IMR-90 (cell line): Measurements from ENCODE around the gene LAGE3. TPM values are rescaled to one million over a fixed set of nuclear protein-coding genes. Genes with fewer than 3 reads are reported as not detected.

ENCODE experiments used
- ATAC-seq: fragments of 200-7000 bp; cut with Tn5 transposase; 2 replicates; pipeline ENCODE4 v1.9.1; 2020; ENCODE audit warnings: low read depth, mild to moderate bottlenecking, moderate library complexity
- BruUV-seq: library from RNA; stranded (reverse); fragments of 400-500 nt; replicated peaks from 2 replicates; lab custom pipeline; 2021; lab: Mats Ljungman, UMichigan
- CTCF ChIA-PET: fragments of 300-600 bp; formaldehyde crosslinking; extraction: SDS; loops from one replicate; lab custom pipeline; 2021; ENCODE audit warnings: antibody characterized with exemption; lab: Yijun Ruan, JAX
- POLR2A ChIA-PET: fragments of 300-600 bp; sonication (Branson Sonifier 250); formaldehyde crosslinking; loops from one replicate; lab custom pipeline; 2022; ENCODE audit warnings: antibody characterized with exemption; ENCODE audit not compliant: unreplicated experiment; lab: Charles Lee
- DNase-seq: peaks from one replicate; pipeline ENCODE4 v3.0.0; 2013
- H2AFZ ChIP-seq: replicated peaks from 2 replicates; pipeline ENCODE3; 2013; ENCODE audit warnings: low read length, mild to moderate bottlenecking; ENCODE audit not compliant: poor library complexity
- H2AK5ac ChIP-seq: 2 replicates; pipeline ENCODE4 v1.6.1; 2013; ENCODE audit warnings: low read depth, low read length, inconsistent platforms
- H2AK9ac ChIP-seq: replicated peaks from 2 replicates; pipeline ENCODE3; 2013; ENCODE audit warnings: mild to moderate bottlenecking, low read depth, low read length, moderate library complexity; ENCODE audit not compliant: poor library complexity
- H2BK120ac ChIP-seq: 2 replicates; pipeline ENCODE4 v1.6.1; 2013; ENCODE audit warnings: low read depth, low read length, inconsistent platforms
- H2BK15ac ChIP-seq: 3 replicates; pipeline ENCODE4 v1.6.1; 2013; ENCODE audit warnings: low read depth, low read length, inconsistent platforms
- H2BK20ac ChIP-seq: 2 replicates; pipeline ENCODE4 v1.6.1; 2013; ENCODE audit warnings: low read depth, mild to moderate bottlenecking, inconsistent platforms, low read length, moderate library complexity
- H2BK5ac ChIP-seq: 2 replicates; pipeline ENCODE4 v1.6.1; 2013; ENCODE audit warnings: mild to moderate bottlenecking, low read depth, low read length, inconsistent platforms; ENCODE audit not compliant: poor library complexity, severe bottlenecking
- H3K14ac ChIP-seq: replicated peaks from 2 replicates; pipeline ENCODE4 v1.6.1; 2013; ENCODE audit warnings: low read depth, low read length, inconsistent platforms
- H3K18ac ChIP-seq: 2 replicates; pipeline ENCODE4 v1.6.1; 2013; ENCODE audit warnings: low read depth, low read length, control low read depth
- H3K23ac ChIP-seq: 2 replicates; pipeline ENCODE4 v1.6.1; 2013; ENCODE audit warnings: low read depth, low read length, inconsistent platforms
- H3K27ac ChIP-seq: 2 replicates; pipeline ENCODE4 v1.5.1; 2013; ENCODE audit warnings: mild to moderate bottlenecking, control low read depth, low read length; ENCODE audit not compliant: insufficient read depth
- H3K27me3 ChIP-seq: 2 replicates; pipeline ENCODE4 v1.6.1; 2013; ENCODE audit warnings: low read length; ENCODE audit not compliant: control insufficient read depth, insufficient read depth
- H3K36me3 ChIP-seq: 2 replicates; pipeline ENCODE4 v1.6.1; 2013; ENCODE audit warnings: low read length, mixed read lengths; ENCODE audit not compliant: control insufficient read depth, insufficient read depth
- H3K4ac ChIP-seq: 2 replicates; pipeline ENCODE4 v1.6.1; 2013; ENCODE audit warnings: low read depth, low read length, inconsistent platforms
- H3K4me1 ChIP-seq: 2 replicates; pipeline ENCODE4 v1.6.1; 2013; ENCODE audit warnings: low read length, mixed read lengths; ENCODE audit not compliant: control insufficient read depth, insufficient read depth
- H3K4me2 ChIP-seq: 2 replicates; pipeline ENCODE4 v1.6.1; 2013; ENCODE audit warnings: low read depth, mild to moderate bottlenecking, control low read depth, low read length, moderate library complexity
- H3K4me3 ChIP-seq: 2 replicates; pipeline ENCODE4 v1.5.1; 2013; ENCODE audit warnings: low read depth, mild to moderate bottlenecking, control low read depth, low read length, moderate library complexity; ENCODE audit not compliant: insufficient read depth
- H3K56ac ChIP-seq: 2 replicates; pipeline ENCODE4 v1.6.1; 2013; ENCODE audit warnings: low read length, inconsistent platforms; ENCODE audit not compliant: insufficient read depth; ENCODE audit errors: extremely low read depth
- H3K79me1 ChIP-seq, 2 experiments: 2 replicates each; pipeline ENCODE4 v1.6.1; 2013; ENCODE audit warnings: low read length in 2 of 2, inconsistent platforms in 1 of 2, low read depth in 1 of 2
- H3K9ac ChIP-seq: 2 replicates; pipeline ENCODE4 v1.6.1; 2013; ENCODE audit warnings: low read depth, low read length, control low read depth
- H3K9me1 ChIP-seq: 2 replicates; pipeline ENCODE4 v1.6.1; 2013; ENCODE audit warnings: low read length, inconsistent platforms; ENCODE audit not compliant: insufficient read depth
- H3K9me3 ChIP-seq: 2 replicates; pipeline ENCODE4 v1.6.1; 2013; ENCODE audit warnings: low read length; ENCODE audit not compliant: control insufficient read depth, insufficient read depth
- H4K20me1 ChIP-seq: 2 replicates; pipeline ENCODE4 v1.6.1; 2013; ENCODE audit warnings: low read length, inconsistent platforms; ENCODE audit not compliant: insufficient read depth
- H4K5ac ChIP-seq: 2 replicates; pipeline ENCODE4 v1.6.1; 2013; ENCODE audit warnings: mild to moderate bottlenecking, low read depth, low read length, control low read depth
- H4K8ac ChIP-seq, 2 experiments: 2 replicates each; pipeline ENCODE4 v1.6.1; 2013; ENCODE audit warnings: low read depth in 2 of 2, low read length in 2 of 2, control low read depth in 1 of 2, inconsistent platforms in 1 of 2
- H4K91ac ChIP-seq: 2 replicates; pipeline ENCODE4 v1.6.1; 2013; ENCODE audit warnings: low read depth, low read length, inconsistent platforms; ENCODE audit not compliant: insufficient read depth
- BHLHE40 ChIP-seq: fragments of 150-350 bp; IDR thresholded peaks from 2 replicates; pipeline ENCODE4 v1.6.1; 2016; ENCODE audit warnings: mild to moderate bottlenecking, low read depth, low read length
- CEBPB ChIP-seq: IDR thresholded peaks from 2 replicates; pipeline ENCODE4 v1.6.1; 2012; ENCODE audit warnings: low read depth, low read length, improper control_type of control experiment
- CHD1 ChIP-seq: IDR thresholded peaks from 2 replicates; pipeline ENCODE4 v1.6.1; 2012; ENCODE audit warnings: low read depth, low read length, improper control_type of control experiment
- FOS ChIP-seq: fragments of 150-350 bp; IDR thresholded peaks from 2 replicates; pipeline ENCODE4 v1.6.1; 2016; ENCODE audit warnings: low read depth, low read length
- MAFK ChIP-seq: IDR thresholded peaks from 2 replicates; pipeline ENCODE4 v1.6.1; 2012; ENCODE audit warnings: low read depth, low read length, improper control_type of control experiment
- MAZ ChIP-seq: IDR thresholded peaks from 2 replicates; pipeline ENCODE4 v1.6.1; 2012; ENCODE audit warnings: low read depth, mild to moderate bottlenecking, low read length, improper control_type of control experiment, moderate library complexity, borderline replicate concordance
- MXI1 ChIP-seq: IDR thresholded peaks from 2 replicates; pipeline ENCODE4 v1.6.1; 2012; ENCODE audit warnings: low read depth, mild to moderate bottlenecking, low read length, moderate library complexity, borderline replicate concordance
- NFE2L2 ChIP-seq: fragments of 150-350 bp; IDR thresholded peaks from 2 replicates; pipeline ENCODE4 v1.6.1; 2016; ENCODE audit warnings: low read depth, mild to moderate bottlenecking, low read length
- RAD21 ChIP-seq: IDR thresholded peaks from 2 replicates; pipeline ENCODE4 v1.6.1; 2012; ENCODE audit warnings: low read length, improper control_type of control experiment
- RCOR1 ChIP-seq: IDR thresholded peaks from 2 replicates; pipeline ENCODE4 v1.6.1; 2012; ENCODE audit warnings: mild to moderate bottlenecking, low read length, improper control_type of control experiment; ENCODE audit not compliant: insufficient replicate concordance
- RFX5 ChIP-seq: IDR thresholded peaks from 2 replicates; pipeline ENCODE4 v1.8.0; 2012; ENCODE audit warnings: low read depth, mild to moderate bottlenecking, low read length, moderate library complexity
- SMC3 ChIP-seq: fragments of 150-350 bp; IDR thresholded peaks from 2 replicates; pipeline ENCODE4 v1.6.1; 2016; ENCODE audit warnings: low read depth, mild to moderate bottlenecking, antibody characterized with exemption, low read length, moderate library complexity
- WGBS, 2 experiments: methylation state at CpG; one replicate each; pipeline versions ENCODE4 v1.1.5 to v1.1.7; 2013; ENCODE audit warnings: missing lambda C conversion rate in 2 of 2; ENCODE audit not compliant: insufficient read length in 1 of 2; ENCODE audit errors: extremely low coverage in 2 of 2; 5-methylcytosine and 5-hydroxymethylcytosine counted together
- dilution Hi-C: fragments of 300-500 bp; cut with HindIII; formaldehyde crosslinking; loops from one replicate; pipeline ENCODE4 v1.14.3; 2018; ENCODE audit warnings: low sequenced_read_pairs; ENCODE audit not compliant: unreplicated experiment
- in situ Hi-C: fragments of 300-500 bp; cut with MboI; formaldehyde crosslinking; loops from 3 replicates; pipeline ENCODE4 v1.14.3; 2019; ENCODE audit warnings: low sequenced_read_pairs, inconsistent platforms, mixed read lengths
- intact Hi-C: fragments of 100-400 bp; cut with micrococcal nuclease; formaldehyde crosslinking; loops from 2 replicates; pipeline ENCODE4 v1.10.0; 2022
- polyA plus RNA-seq, 3 experiments: library from polyadenylated mRNA; depleted of rRNA; stranded (reverse); fragments of >200 nt; gene quantifications; 2 replicates each; pipeline ENCODE4 v1.2.3, GENCODE V29; 2012; ENCODE audit warnings: low replicate concordance in 1 of 3
- total RNA-seq: library from RNA; depleted of rRNA; stranded (reverse); fragments of >200 nt; gene quantifications from 2 replicates; pipeline ENCODE4 v1.2.3, GENCODE V29; 2012
- TF ChIP-seq, protein P1 (sequence below): conservative IDR thresholded peaks from 2 replicates; pipeline ENCODE4 v1.5.1; 2012; ENCODE audit warnings: mild to moderate bottlenecking, low read depth, low read length, improper control_type of control experiment
- TF ChIP-seq, protein P2 (sequence below): fragments of 150-350 bp; IDR thresholded peaks from 2 replicates; pipeline ENCODE4 v1.6.1; 2017; ENCODE audit warnings: mild to moderate bottlenecking, antibody characterized with exemption, low read length, low read depth

Gene LAGE3
- total and polyA plus RNA-seq, 2 of the 4 experiments (the other 2 are of a cell fraction) = 3.6 to 14.8 TPM

DNA sequence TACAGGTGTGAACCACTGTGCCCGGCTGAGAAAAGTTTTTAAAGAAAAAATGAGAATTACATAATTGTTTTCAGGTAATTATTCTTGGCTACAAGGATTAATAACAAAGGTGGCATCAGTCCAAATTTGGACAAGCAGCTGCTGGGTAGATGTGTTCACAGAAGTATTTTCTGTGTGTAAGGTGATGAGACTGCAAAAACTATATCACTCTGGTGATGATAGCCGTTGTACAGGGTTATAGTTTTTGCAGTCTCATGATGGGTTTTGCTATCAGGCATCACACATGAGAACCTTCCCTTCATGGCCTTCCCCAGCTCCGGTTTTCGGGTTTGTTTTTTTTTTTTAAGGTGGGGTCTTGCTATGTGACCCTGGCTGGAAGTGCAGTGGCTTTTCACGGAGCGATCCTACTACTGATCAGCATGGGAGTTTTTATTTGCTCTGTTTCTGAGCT lies 16.4 kb upstream of the LAGE3 start:
- Histone ChIP-seq H2BK20ac (no peak overlapping the region), H2AK9ac (no peak overlapping the region), H3K36me3 (no peaks in the 10 kb centered on the region), H2BK5ac (no peak overlapping the region), H4K20me1 (no peaks in the 10 kb centered on the region), H3K23ac (no peak overlapping the region), H4K8ac (no peak overlapping the region), H4K91ac (no peak overlapping the region), H3K27me3 (no peaks in the 10 kb centered on the region), H2BK15ac (no peak overlapping the region), H2AFZ (no peak overlapping the region), H3K9ac (no peak overlapping the region), H3K4me2 (no peak overlapping the region), H2BK120ac (no peak overlapping the region), H3K4me1 (no peaks in the 10 kb centered on the region), H3K79me1 (no peaks in the 10 kb centered on the region), H3K4me3 (no peak overlapping the region), H3K18ac (no peak overlapping the region), H3K27ac (no peak overlapping the region), H3K14ac (no peak overlapping the region), H3K9me3 (no peaks in the 10 kb centered on the region), H3K4ac (no peak overlapping the region), H3K9me1 (no peaks in the 10 kb centered on the region), H3K56ac (no peak overlapping the region), H4K5ac (no peak overlapping the region), H2AK5ac (no peak overlapping the region)
- TF ChIP-seq RCOR1 = no peak
- no peak for TF ChIP-seq RFX5
- TF ChIP-seq, protein P1, sequence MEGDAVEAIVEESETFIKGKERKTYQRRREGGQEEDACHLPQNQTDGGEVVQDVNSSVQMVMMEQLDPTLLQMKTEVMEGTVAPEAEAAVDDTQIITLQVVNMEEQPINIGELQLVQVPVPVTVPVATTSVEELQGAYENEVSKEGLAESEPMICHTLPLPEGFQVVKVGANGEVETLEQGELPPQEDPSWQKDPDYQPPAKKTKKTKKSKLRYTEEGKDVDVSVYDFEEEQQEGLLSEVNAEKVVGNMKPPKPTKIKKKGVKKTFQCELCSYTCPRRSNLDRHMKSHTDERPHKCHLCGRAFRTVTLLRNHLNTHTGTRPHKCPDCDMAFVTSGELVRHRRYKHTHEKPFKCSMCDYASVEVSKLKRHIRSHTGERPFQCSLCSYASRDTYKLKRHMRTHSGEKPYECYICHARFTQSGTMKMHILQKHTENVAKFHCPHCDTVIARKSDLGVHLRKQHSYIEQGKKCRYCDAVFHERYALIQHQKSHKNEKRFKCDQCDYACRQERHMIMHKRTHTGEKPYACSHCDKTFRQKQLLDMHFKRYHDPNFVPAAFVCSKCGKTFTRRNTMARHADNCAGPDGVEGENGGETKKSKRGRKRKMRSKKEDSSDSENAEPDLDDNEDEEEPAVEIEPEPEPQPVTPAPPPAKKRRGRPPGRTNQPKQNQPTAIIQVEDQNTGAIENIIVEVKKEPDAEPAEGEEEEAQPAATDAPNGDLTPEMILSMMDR = no peak
- TF ChIP-seq MAZ = no peak
- no peak for TF ChIP-seq CEBPB
- TF ChIP-seq, protein P2, sequence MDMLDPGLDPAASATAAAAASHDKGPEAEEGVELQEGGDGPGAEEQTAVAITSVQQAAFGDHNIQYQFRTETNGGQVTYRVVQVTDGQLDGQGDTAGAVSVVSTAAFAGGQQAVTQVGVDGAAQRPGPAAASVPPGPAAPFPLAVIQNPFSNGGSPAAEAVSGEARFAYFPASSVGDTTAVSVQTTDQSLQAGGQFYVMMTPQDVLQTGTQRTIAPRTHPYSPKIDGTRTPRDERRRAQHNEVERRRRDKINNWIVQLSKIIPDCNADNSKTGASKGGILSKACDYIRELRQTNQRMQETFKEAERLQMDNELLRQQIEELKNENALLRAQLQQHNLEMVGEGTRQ = no peak
- TF ChIP-seq FOS = no peak
- no peak for TF ChIP-seq NFE2L2
- TF ChIP-seq MXI1 = no peak
- no peak for TF ChIP-seq CHD1
- TF ChIP-seq RAD21 = no peak
- TF ChIP-seq MAFK = no peak
- no peak for TF ChIP-seq BHLHE40
- TF ChIP-seq SMC3 = no peak
- no peak for DNase-seq
- no peak for ATAC-seq
- BruUV-seq = no TSS peak
- in situ Hi-C loops = no loop called here
- intact Hi-C loops = no loop called here
- ChIA-PET CTCF (no interaction called here), POLR2A (no interaction called here)
- WGBS, 2 experiments = no CpG with 5 or more reads among the region's 6 CpGs
- dilution Hi-C loops = no loop called here
